B cell (primary cell): ENCODE results near the gene SH3GL3.

Experiments
- EZH2 ChIP-seq: IDR thresholded peaks from 2 replicates; pipeline ENCODE4 v1.6.1; 2012; ENCODE audit warnings: borderline replicate concordance, low read depth, mild to moderate bottlenecking, moderate library complexity, low read length; ENCODE audit not compliant: insufficient read depth, poor library complexity, severe bottlenecking
- TF ChIP-seq, protein P1 (sequence below): fragments of 200-600 bp; IDR thresholded peaks from one replicate; pipeline ENCODE4 v1.8.0; 2022; ENCODE audit warnings: antibody characterized with exemption, mild to moderate bottlenecking

DNA sequence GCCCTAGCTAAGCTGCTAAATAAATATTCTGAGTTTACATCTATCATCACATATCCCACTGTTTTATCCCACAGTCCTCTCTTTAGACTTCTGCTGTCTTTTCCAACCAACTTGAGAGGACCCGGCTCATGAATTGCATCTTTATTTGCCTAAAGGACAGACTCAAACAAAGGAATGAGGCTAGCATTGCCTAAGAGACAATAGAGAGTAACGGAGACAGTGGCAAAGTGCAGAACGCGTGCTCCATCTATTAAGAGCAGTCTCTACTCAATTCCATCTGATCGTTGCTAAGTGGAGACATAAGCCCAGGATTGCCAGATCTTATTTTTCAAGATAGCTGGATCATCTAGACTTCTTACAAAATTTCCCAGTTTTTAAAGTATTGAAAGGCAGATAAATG is 209.1 kb downstream of the SH3GL3 start:
- TF ChIP-seq, protein P1, sequence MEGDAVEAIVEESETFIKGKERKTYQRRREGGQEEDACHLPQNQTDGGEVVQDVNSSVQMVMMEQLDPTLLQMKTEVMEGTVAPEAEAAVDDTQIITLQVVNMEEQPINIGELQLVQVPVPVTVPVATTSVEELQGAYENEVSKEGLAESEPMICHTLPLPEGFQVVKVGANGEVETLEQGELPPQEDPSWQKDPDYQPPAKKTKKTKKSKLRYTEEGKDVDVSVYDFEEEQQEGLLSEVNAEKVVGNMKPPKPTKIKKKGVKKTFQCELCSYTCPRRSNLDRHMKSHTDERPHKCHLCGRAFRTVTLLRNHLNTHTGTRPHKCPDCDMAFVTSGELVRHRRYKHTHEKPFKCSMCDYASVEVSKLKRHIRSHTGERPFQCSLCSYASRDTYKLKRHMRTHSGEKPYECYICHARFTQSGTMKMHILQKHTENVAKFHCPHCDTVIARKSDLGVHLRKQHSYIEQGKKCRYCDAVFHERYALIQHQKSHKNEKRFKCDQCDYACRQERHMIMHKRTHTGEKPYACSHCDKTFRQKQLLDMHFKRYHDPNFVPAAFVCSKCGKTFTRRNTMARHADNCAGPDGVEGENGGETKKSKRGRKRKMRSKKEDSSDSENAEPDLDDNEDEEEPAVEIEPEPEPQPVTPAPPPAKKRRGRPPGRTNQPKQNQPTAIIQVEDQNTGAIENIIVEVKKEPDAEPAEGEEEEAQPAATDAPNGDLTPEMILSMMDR = no peak
- TF ChIP-seq EZH2 = no peak
